Measurements from ENCODE around the gene AFF2. TPM values are rescaled to one million over a fixed set of nuclear protein-coding genes. Genes with fewer than 3 reads are reported as not detected.

AFF2 gene
- total and polyA plus RNA-seq, 2 experiments from 2014 or later = 0.31 to 0.54 TPM

DNA sequence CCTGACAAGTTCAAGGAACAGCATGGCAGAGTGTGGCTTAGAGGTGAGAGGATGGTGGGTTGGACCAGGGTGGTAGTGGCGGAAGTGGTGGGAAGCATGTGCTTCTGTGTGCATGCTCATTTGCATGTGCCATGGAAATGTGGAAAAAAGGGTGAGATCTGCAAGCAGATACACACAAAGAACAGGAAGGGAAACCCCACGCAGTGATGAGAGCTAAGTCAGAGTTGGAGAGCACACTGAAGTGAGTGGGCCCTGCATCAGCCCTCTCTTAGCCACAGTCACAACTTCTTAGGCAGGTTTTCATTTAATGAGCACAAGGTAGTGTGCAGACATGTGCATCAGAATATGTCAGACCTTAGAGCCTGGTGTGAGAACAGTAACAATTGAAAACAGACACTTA is 483.8 kb downstream of the AFF2 start:
- Histone ChIP-seq H3K9me2 (ENCODE audit: insufficient read depth) (no peaks in the 10 kb centered on the region), H3K9ac (no peak overlapping the region), H3K27ac (no peak overlapping the region), H3K79me2 (ENCODE audit: insufficient read depth) (no peaks in the 10 kb centered on the region), H2AFZ (no peak overlapping the region), H3K36me3 (ENCODE audit: low read depth) (no peaks in the 10 kb centered on the region), H3K4me2 (ENCODE audit: unreplicated experiment) (no peak overlapping the region), H3K4me3 (no peak overlapping the region), H4K20me1 (ENCODE audit: insufficient read depth) (no peaks in the 10 kb centered on the region), H3F3A (ENCODE audit: insufficient read depth) (no peaks in the 10 kb centered on the region), H3K4me1 (ENCODE audit: insufficient read depth) (no peaks in the 10 kb centered on the region), H3K27me3 (replicated peaks; ENCODE audit: insufficient read depth) (no peaks in the 10 kb centered on the region), H3K9me3 (ENCODE audit: low read depth) (no peaks in the 10 kb centered on the region)
- WGBS, 2 experiments (ENCODE audit: low coverage in 1 of 2, low lambda C conversion rate in 2 of 2, missing lambda C conversion rate in 2 of 2) = 86 to 87% methylated on average over 1 to 2 of the region's 2 CpGs
- in situ Hi-C loops (cut with MboI) = no loop called here
- no peak for DNase-seq
- TF ChIP-seq EZH2phosphoT487 (IDR thresholded peaks at IDR 0.05; ENCODE audit: insufficient read depth, low read depth) (no peak), EZH2 (IDR thresholded peaks at IDR 0.05; ENCODE audit: insufficient read depth, poor library complexity, severe bottlenecking) (no peak)

DNA sequence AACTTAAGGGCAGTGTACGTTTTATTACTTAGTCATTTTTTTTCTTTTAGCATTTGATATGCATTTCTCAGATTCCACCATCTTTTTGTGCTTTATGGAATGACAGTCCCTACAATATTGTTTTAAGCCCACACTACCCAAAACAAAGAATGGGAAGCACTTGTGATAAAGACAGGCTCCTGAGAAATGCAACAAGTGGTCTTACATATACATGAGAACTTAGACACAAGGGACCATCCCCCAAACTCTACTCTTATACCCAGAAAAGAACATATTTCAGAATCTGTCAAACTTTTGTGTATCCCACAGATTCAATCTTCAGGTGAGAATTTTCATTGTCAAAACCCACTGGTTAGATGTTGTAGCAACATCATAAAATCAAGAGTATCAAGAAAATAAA is 491.1 kb downstream of the AFF2 start:
- H2AFZ ChIP-seq = no peak overlapping the region
- no peaks in the 10 kb centered on the region for H3K4me1 ChIP-seq (ENCODE audit: insufficient read depth)
- no peaks in the 10 kb centered on the region for H3K9me2 ChIP-seq (ENCODE audit: insufficient read depth)
- no peak for DNase-seq
- no peaks in the 10 kb centered on the region for H4K20me1 ChIP-seq (ENCODE audit: insufficient read depth)
- in situ Hi-C loops (cut with MboI) = no loop called here
- H3F3A ChIP-seq (ENCODE audit: insufficient read depth) = no peaks in the 10 kb centered on the region
- no peaks in the 10 kb centered on the region for H3K79me2 ChIP-seq (ENCODE audit: insufficient read depth)
- no peak overlapping the region for H3K9ac ChIP-seq
- no peaks in the 10 kb centered on the region for H3K27me3 ChIP-seq (replicated peaks; ENCODE audit: insufficient read depth)
- H3K27ac ChIP-seq = no peak overlapping the region
- no peak overlapping the region for H3K4me2 ChIP-seq (ENCODE audit: unreplicated experiment)
- no peaks in the 10 kb centered on the region for H3K36me3 ChIP-seq (ENCODE audit: low read depth)
- H3K4me3 ChIP-seq = no peak overlapping the region
- no peaks in the 10 kb centered on the region for H3K9me3 ChIP-seq (ENCODE audit: low read depth)
- WGBS, 2 experiments (ENCODE audit: low coverage in 1 of 2, low lambda C conversion rate in 2 of 2, missing lambda C conversion rate in 2 of 2) = 36 to 81% methylated on average over 1 of the region's 1 CpG
- TF ChIP-seq EZH2 (IDR thresholded peaks at IDR 0.05; ENCODE audit: insufficient read depth, poor library complexity, severe bottlenecking) (no peak), EZH2phosphoT487 (IDR thresholded peaks at IDR 0.05; ENCODE audit: insufficient read depth, low read depth) (no peak)

DNA sequence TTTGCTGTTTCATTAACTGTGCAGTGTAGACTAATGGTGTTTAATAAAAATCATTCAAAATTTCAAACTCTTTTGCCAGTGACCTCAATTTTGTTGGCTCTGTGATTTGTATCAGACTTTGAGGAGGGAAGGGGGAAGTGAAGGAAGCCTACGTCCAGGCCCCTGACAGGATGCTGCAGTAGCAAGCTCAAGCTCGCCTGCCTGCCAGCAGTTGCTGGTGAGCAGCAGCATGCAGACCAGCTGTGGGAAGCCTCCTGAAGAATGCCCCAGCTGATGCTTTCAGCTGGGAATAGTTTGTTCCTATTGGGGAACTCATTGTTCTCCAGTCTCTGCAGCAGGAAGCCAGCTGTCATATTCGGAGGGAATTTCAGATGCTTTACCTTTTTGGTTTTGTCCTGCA is 495.2 kb downstream of the AFF2 start:
- in situ Hi-C loops (cut with MboI) = no loop called here
- Histone ChIP-seq H2AFZ (no peak overlapping the region), H3K36me3 (ENCODE audit: low read depth) (no peaks in the 10 kb centered on the region), H3K4me1 (ENCODE audit: insufficient read depth) (no peaks in the 10 kb centered on the region), H3F3A (ENCODE audit: insufficient read depth) (no peaks in the 10 kb centered on the region), H3K27me3 (replicated peaks; ENCODE audit: insufficient read depth) (no peaks in the 10 kb centered on the region), H4K20me1 (ENCODE audit: insufficient read depth) (no peaks in the 10 kb centered on the region), H3K4me2 (ENCODE audit: unreplicated experiment) (no peak overlapping the region), H3K9me3 (ENCODE audit: low read depth) (no peaks in the 10 kb centered on the region), H3K9ac (no peak overlapping the region), H3K27ac (no peak overlapping the region), H3K9me2 (ENCODE audit: insufficient read depth) (no peaks in the 10 kb centered on the region), H3K4me3 (no peak overlapping the region), H3K79me2 (ENCODE audit: insufficient read depth) (no peaks in the 10 kb centered on the region)
- TF ChIP-seq EZH2phosphoT487 (IDR thresholded peaks at IDR 0.05; ENCODE audit: insufficient read depth, low read depth) (no peak), EZH2 (IDR thresholded peaks at IDR 0.05; ENCODE audit: insufficient read depth, poor library complexity, severe bottlenecking) (no peak)
- WGBS, 2 experiments (ENCODE audit: low coverage in 1 of 2, low lambda C conversion rate in 2 of 2, missing lambda C conversion rate in 2 of 2) = 30 to 42% methylated on average over 1 to 3 of the region's 3 CpGs
- no peak for DNase-seq

DNA sequence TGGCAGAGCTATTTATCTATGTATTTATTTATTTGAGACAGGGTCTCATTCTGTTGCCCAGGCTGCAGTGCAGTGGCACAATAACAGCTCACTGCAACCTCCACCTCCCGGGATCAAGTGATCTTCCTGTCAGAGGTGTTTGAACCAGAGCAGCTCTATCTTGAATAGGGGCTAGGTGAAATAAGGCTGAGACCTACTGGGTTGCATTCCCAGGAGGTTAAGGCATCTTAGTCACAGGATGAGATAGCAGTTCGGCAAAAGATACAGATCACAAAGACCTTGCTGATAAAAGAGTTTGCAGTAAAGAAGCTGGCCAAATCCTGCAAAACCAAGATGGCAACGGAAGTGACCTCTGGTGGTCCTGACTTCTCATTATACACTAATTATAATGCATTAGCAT is 501.9 kb downstream of the AFF2 start:
- H4K20me1 ChIP-seq (ENCODE audit: insufficient read depth) = no peaks in the 10 kb centered on the region
- H3F3A ChIP-seq (ENCODE audit: insufficient read depth) = no peaks in the 10 kb centered on the region
- no peak overlapping the region for H3K4me3 ChIP-seq
- H3K9me3 ChIP-seq (ENCODE audit: low read depth) = no peaks in the 10 kb centered on the region
- H3K9me2 ChIP-seq (ENCODE audit: insufficient read depth) = no peaks in the 10 kb centered on the region
- H3K36me3 ChIP-seq (ENCODE audit: low read depth) = no peaks in the 10 kb centered on the region
- no peaks in the 10 kb centered on the region for H3K27me3 ChIP-seq (replicated peaks; ENCODE audit: insufficient read depth)
- H3K4me2 ChIP-seq (ENCODE audit: unreplicated experiment) = no peak overlapping the region
- H3K9ac ChIP-seq = no peak overlapping the region
- TF ChIP-seq EZH2phosphoT487 (IDR thresholded peaks at IDR 0.05; ENCODE audit: insufficient read depth, low read depth) (no peak), EZH2 (IDR thresholded peaks at IDR 0.05; ENCODE audit: insufficient read depth, poor library complexity, severe bottlenecking) (no peak)
- DNase-seq = no peak
- H3K4me1 ChIP-seq (ENCODE audit: insufficient read depth) = no peaks in the 10 kb centered on the region
- no peak overlapping the region for H2AFZ ChIP-seq
- WGBS, 2 experiments (ENCODE audit: low coverage in 1 of 2, low lambda C conversion rate in 2 of 2, missing lambda C conversion rate in 2 of 2) = 46 to 54% methylated on average over 3 of the region's 3 CpGs
- no peaks in the 10 kb centered on the region for H3K79me2 ChIP-seq (ENCODE audit: insufficient read depth)
- in situ Hi-C loops (cut with MboI) = no loop called here
- H3K27ac ChIP-seq = no peak overlapping the region
